Measurements from ENCODE around the gene GPR12. TPM values are rescaled to one million over a fixed set of nuclear protein-coding genes. Genes with fewer than 3 reads are reported as not detected.

GPR12 gene
- total RNA-seq, result not detected in 2 replicates

GRCh38 chr13:26759907-26760831 is at the start of gene GPR12:
Gene GPR12, minus strand, starts transcription at chr13:26760786. Its CDS starts 959 bp downstream, at chr13:26759827.

Other genes starting within 250 kb of the GPR12 start
- gene WASF3, start 203.1 kb downstream of the GPR12 start, total RNA-seq, result 7.6 and 10.2 TPM in 2 replicates